Left colon (tissue), 2 donors: Measurements from ENCODE around the gene NHEJ1. TPM values are rescaled to one million over a fixed set of nuclear protein-coding genes. Genes with fewer than 3 reads are reported as not detected.

Experiments used
- ATAC-seq: fragments of 200-7000 bp; cut with Tn5 transposase; one replicate; pipeline ENCODE4 v1.9.1; 2020; ENCODE audit warnings: mild to moderate bottlenecking, moderate library complexity
- DNase-seq, 2 donors: peaks; one replicate each; pipeline ENCODE4 v3.0.0-alpha.2; 2020
- intact Hi-C, 2 donors: fragments of 100-400 bp; cut with DNase I in 1 of 2; cut with micrococcal nuclease in 1 of 2; formaldehyde crosslinking; loops; one replicate each; pipeline versions ENCODE4 v1.11.2 to v1.14.0; 2022; cut with DNase I, micrococcal nuclease
- total RNA-seq, 2 donors: library from RNA; stranded (reverse); fragmentation: NEBNext Ultra II Directional; extraction: Animal tissue kit (Norgen Biotek cat#: 25700); gene quantifications; one replicate each; pipeline ENCODE4 v1.2.1, GENCODE V29; 2021
- donor health status: DM: no; HTN: no; CAD: no.
- donor health status: DM: yes; HTN: yes; CAD: no.

The NHEJ1 gene
- total RNA-seq, 2 donors from 2014 or later, result 45.4 to 56.1 TPM

GRCh38 chr2:219131327-219131726 is 29.3 kb downstream of the NHEJ1 start:
- intact Hi-C loops, result no loop called here
- no peak for ATAC-seq
- DNase-seq, result no peak

DNA sequence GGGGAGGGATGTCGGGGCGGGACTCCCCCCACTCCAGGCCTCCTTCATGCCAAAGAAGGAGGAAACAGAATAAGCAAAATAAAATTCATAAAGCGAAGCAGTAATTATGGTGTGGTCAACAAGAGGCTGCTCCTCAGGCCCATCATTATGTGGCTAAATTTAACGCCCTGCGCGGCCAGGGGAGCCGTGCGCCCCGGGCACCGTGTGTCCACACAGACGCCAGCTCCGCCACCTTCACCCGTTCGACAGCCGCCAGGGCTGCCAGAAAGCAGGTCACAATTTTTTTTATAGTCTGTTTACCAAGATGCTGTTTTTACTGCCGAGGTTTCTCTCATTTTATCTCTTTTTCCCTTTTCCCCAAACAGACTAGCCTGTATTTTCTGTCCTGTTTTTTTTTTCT is 31.0 kb downstream of the NHEJ1 start:
- ATAC-seq (no peak), DNase-seq (no peak)
- intact Hi-C loops, result no loop called here

DNA sequence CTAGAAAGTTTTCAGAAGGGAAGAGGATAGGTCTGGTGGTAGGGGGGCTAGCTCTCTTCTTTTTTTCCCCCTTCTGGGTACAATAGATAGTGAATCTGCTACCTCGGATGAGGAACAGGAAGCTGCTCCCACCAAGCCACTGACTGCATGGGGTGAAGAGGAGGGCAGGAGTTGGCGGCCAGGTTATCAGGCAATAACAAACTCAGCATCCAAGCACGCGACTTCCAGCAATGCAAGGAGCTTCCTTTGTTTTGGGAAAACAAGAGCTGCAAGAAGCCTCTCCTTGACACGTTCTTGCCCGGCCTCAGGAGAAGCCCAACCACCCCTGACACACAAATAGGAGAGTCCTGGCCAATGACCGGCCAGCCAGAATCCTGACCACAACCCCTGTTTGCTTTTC is 32.2 kb downstream of the NHEJ1 start:
- ATAC-seq (no peak), DNase-seq (no peak)
- intact Hi-C loops, result no loop called here

- ATAC-seq, result no peak
- intact Hi-C loops, result no loop called here
These were observed 33.5 kb downstream of the NHEJ1 start for GRCh38 chr2:219127037-219127635.

GRCh38 chr2:219126555-219126954 is 34.1 kb downstream of the NHEJ1 start:
- intact Hi-C loops, result no loop called here
- DNase-seq (peak in 1 of 2 donors; percentile 69), ATAC-seq (peak; percentile 60)

More at GRCh38 chr2:219127037-219127635, 33.5 kb downstream of the NHEJ1 start:
- DNase-seq, result no peak

GRCh38 chr2:219125886-219126270 is 34.7 kb downstream of the NHEJ1 start:
- intact Hi-C loops, result no loop called here
- DNase-seq, result no peak

DNA sequence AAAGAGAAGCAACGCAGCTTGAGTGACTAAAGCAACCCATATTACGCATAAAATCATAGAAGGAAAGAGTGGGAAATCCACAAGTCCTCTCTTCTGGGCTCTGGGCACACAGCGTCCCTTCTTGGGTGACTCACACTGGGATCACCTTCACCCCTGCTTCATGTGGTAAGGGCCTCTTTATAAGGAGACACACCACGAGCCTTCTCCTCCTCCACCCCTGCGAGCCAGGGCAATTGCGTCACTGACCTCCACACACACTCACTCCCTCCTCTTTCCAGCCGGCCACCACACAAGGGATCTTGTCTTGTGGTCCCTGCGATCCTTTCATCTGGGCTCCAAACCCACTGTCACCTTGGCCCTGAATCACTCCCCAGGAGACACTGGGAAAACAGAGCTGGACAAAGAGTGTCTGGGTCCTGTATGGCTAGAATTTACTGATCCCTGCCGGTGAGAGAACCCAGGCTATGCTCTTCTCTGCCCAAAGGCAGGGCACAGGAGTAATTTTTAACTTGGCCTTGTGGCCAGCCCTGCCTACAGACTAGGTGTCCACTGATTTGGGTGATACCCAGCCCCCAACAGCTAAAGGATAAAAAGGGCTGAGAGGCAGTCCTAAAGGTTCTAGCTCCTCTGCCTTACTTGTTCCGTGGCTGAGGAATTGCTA is 35.3 kb downstream of the NHEJ1 start:
- DNase-seq (peak; percentile 73 to 91), ATAC-seq (peak; percentile 56)
- intact Hi-C loops, result no loop called here

More at GRCh38 chr2:219125886-219126270, 34.7 kb downstream of the NHEJ1 start:
- no peak for ATAC-seq

GRCh38 chr2:219124381-219125110 is 36.1 kb downstream of the NHEJ1 start:
- intact Hi-C loops, result no loop called here

DNA sequence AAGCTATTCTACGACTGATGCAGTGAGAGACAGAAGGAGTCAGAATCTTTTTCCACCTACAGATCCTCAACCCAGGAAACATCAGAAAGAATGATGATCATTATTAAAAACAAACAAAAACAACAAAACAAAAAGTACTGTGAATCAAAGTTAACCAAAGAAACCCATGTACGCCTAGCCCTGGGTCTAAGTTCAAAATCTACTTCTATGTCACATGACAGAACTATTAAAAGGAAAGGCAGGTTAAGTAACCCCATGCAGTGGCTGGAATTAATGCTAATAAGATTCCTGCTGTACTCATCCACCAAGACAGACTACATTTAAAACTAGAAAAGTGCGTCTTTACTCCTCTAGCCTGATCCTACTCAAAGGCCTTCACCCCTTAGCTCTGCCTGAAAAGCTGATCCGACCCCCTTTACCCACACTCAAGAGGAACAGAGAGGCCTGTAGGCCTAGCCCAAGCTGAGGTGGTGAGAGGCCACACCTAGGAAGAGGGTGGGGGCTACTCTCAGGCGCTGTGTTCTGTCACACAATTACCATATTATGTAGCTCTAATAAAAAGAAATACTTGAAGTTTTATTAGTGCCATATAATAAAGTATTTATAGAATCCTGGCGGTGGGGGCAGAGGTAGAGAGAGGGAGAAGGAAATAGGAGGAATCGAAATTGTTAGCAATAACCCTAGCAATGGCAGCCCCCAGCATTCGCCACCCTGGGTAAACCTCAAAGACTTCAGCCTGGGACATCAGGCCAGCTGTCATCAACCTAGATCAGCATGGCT is 37.1 kb downstream of the NHEJ1 start:
- intact Hi-C loops, result no loop called here
- ATAC-seq (peak; percentile 56), DNase-seq (peak; percentile 60 to 78)

More at GRCh38 chr2:219124381-219125110, 36.1 kb downstream of the NHEJ1 start:
- ATAC-seq, result peak; percentile 67
- DNase-seq, result peak; percentile 60 to 87

DNA sequence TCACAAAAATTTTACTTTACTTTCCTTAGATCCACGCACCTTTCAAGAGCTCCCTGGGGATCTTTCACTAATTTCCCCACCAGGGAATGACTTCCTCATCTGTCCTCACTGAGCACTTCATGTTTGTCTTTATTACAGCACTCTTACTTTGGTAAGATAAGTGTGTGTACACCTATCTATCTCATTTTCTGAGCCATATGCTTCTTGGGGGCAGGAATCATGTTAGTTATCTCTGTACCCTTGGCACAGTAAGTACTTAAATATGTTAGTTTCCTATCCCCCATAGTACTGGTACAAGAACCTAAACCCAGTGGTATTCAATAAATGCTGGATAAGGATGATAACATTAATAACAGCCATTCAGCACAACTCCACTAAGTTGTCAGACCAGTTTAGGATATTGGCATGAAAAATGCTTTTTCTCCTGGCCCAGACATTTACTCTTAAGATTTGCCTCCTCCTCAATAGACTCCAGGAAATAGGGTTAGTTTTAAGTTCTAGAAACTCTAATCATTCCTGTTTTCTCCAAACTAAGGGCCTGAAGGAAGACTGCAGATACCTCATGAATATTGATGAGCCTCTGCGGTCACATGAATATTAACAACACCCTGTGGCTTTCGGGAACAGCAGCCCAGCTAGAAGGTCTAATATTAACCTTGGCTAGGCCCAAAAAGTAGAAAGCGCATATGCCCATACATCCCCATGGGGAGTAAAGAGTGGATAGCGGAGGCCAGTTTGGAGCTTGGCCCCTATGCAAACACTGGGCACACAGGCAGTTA is 38.2 kb downstream of the NHEJ1 start:
- ATAC-seq (peak; percentile 7), DNase-seq (no peak)
- intact Hi-C loops, result no loop called here

- DNase-seq (no peak), ATAC-seq (no peak)
- intact Hi-C loops, result no loop called here
These were observed 40.5 kb downstream of the NHEJ1 start for GRCh38 chr2:219120082-219120481.

- ATAC-seq (peak; percentile 16), DNase-seq (peak; percentile 74 to 88)
- intact Hi-C loops, result no loop called here
These were observed 41.1 kb downstream of the NHEJ1 start for GRCh38 chr2:219119422-219120043.

- ATAC-seq, result peak; percentile 64
- DNase-seq, result peak; percentile 65 to 83
- intact Hi-C loops, result no loop called here
These were observed 42.1 kb downstream of the NHEJ1 start for GRCh38 chr2:219118504-219118903.

DNA sequence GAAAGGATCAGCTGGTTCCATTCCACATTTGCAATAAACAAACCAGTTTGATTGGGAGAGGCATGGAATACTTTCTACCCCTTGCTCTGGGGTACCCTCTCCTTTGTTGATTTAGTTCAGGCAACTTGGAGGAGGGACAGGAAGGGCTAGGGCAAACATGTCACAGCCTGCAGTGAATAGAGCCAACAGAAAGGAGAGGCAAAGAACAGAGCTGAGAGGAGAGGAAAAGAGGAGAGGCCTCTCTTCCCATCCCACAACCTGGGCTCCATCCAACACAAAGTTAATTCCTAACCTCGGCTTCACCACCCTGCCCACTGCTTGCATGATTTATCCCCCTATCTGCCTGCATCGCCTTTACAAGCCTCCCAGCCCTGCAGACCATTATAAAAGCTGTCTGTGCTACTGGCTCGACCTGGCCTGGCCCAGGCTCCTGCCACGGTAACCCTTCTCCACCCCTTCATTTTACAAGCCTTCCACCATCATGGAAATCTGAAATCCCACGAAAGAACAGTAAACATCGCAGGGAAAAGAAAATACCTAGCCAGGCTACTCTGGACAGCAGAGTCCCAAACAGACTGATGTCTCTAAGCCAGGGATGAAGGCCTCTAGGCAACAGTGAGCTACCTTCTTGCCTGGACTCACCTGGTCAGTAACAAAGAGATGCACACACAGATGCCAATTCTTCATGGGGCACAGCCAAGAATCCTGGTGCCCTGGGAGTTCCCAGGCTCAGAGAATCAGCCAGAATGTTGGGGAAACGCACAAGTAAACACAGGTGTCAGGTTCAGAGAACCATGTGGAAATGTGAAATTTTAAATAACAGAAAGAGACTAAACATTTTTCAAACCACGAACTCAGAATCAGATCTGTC is 43.6 kb downstream of the NHEJ1 start:
- intact Hi-C loops, result no loop called here
- ATAC-seq, result peak; percentile 74
- peak; percentile 66 to 80 for DNase-seq

- no peak for DNase-seq
- peak; percentile 49 for ATAC-seq
- intact Hi-C loops, result no loop called here
These were observed 47.8 kb downstream of the NHEJ1 start for GRCh38 chr2:219112651-219113338.

DNA sequence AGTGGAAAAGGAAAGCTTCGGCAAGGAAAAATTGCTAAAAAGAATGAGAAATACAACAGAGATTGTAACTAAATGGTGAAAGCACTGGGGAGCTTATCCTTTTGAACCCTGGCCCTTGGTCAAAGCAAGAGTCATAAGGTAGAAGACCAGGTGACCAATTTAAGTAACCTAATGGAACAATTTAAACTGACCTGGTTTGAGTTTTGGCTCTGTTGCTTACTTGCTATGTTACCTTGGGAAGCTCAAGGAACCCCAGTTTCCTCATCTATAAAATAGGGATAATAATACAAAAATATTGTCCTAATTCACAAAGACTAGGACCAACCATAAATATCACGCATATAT is 48.6 kb downstream of the NHEJ1 start:
- no peak for ATAC-seq
- intact Hi-C loops, result no loop called here
- DNase-seq, result no peak
